GM12878 (cell line): ENCODE measurements around the gene TMC6. TPM values are rescaled to one million over a fixed set of nuclear protein-coding genes. Genes with fewer than 3 reads are reported as not detected.

Experiments
- ATF3 ChIP-seq: IDR thresholded peaks from 2 replicates; pipeline ENCODE4 v1.6.1; 2011; ENCODE audit warnings: low read depth, mild to moderate bottlenecking, low read length, moderate library complexity, borderline replicate concordance; ENCODE audit errors: extremely low read depth
- BCL11A ChIP-seq: IDR thresholded peaks from 2 replicates; pipeline ENCODE4 v1.6.1; 2011; ENCODE audit warnings: low read depth, low read length
- BMI1 ChIP-seq: fragments of 450-650 bp; IDR thresholded peaks from 2 replicates; pipeline ENCODE4 v1.6.1; 2016; ENCODE audit warnings: mild to moderate bottlenecking, moderate library complexity, borderline replicate concordance
- CHD1 ChIP-seq: IDR thresholded peaks from 2 replicates; pipeline ENCODE4 v1.6.1; 2012; ENCODE audit warnings: low read depth, low read length, improper control_type of control experiment
- CREB1 ChIP-seq: IDR thresholded peaks from 2 replicates; pipeline ENCODE4 v1.6.1; 2012; ENCODE audit warnings: low read depth, mild to moderate bottlenecking, inconsistent platforms
- E4F1 ChIP-seq: fragments of 450-650 bp; IDR thresholded peaks from 2 replicates; pipeline ENCODE4 v1.6.1; 2018; ENCODE audit warnings: borderline replicate concordance, mild to moderate bottlenecking; ENCODE audit not compliant: partially characterized antibody
- HCFC1 ChIP-seq: fragments of 150-350 bp; IDR thresholded peaks from 2 replicates; pipeline ENCODE4 v1.6.1; 2014; ENCODE audit warnings: low read length
- HDAC6 ChIP-seq: fragments of 200-600 bp; sonication (generic); IDR thresholded peaks from one replicate; pipeline ENCODE4 v1.8.0; 2017; ENCODE audit warnings: antibody characterized with exemption; ENCODE audit not compliant: unreplicated experiment
- HDGF ChIP-seq: fragments of 450-650 bp; IDR thresholded peaks from 2 replicates; pipeline ENCODE4 v1.6.1; 2016; ENCODE audit warnings: antibody characterized with exemption
- IKZF1 ChIP-seq: fragments of 450-650 bp; conservative IDR thresholded peaks from 2 replicates; pipeline ENCODE4 v1.6.1; 2017; ENCODE audit warnings: antibody characterized with exemption, mild to moderate bottlenecking
- MTA2 ChIP-seq: fragments of 450-650 bp; IDR thresholded peaks from 2 replicates; pipeline ENCODE4 v1.6.1; 2016; ENCODE audit warnings: low read depth, mild to moderate bottlenecking, moderate library complexity
- NBN ChIP-seq: fragments of 450-650 bp; IDR thresholded peaks from 2 replicates; pipeline ENCODE4 v1.6.1; 2016
- NR2F1 ChIP-seq: fragments of 450-650 bp; conservative IDR thresholded peaks from 2 replicates; pipeline ENCODE4 v1.6.1; 2017; ENCODE audit warnings: mild to moderate bottlenecking
- NRF1 ChIP-seq: conservative IDR thresholded peaks from 2 replicates; pipeline ENCODE4 v1.6.1; 2011; ENCODE audit warnings: mild to moderate bottlenecking, low read depth, low read length, improper control_type of control experiment
- SMAD1 ChIP-seq: fragments of 450-650 bp; IDR thresholded peaks from 2 replicates; pipeline ENCODE4 v1.6.1; 2018; ENCODE audit warnings: mild to moderate bottlenecking, low read depth; ENCODE audit not compliant: partially characterized antibody
- SUZ12 ChIP-seq: fragments of 200-600 bp; sonication (generic); IDR thresholded peaks from one replicate; pipeline ENCODE4 v1.6.1; 2018; ENCODE audit warnings: antibody characterized with exemption, mild to moderate bottlenecking; ENCODE audit not compliant: unreplicated experiment
- TBL1XR1 ChIP-seq: IDR thresholded peaks from 2 replicates; pipeline ENCODE4 v1.6.1; 2012; ENCODE audit warnings: low read depth, low read length, improper control_type of control experiment
- WRNIP1 ChIP-seq: IDR thresholded peaks from 2 replicates; pipeline ENCODE4 v1.6.1; 2011; ENCODE audit warnings: low read depth, low read length, improper control_type of control experiment, borderline replicate concordance
- ZBTB40 ChIP-seq: fragments of 450-650 bp; IDR thresholded peaks from 2 replicates; pipeline ENCODE4 v1.6.1; 2016; ENCODE audit warnings: mild to moderate bottlenecking, moderate library complexity, borderline replicate concordance
- ZNF24 ChIP-seq: fragments of 450-650 bp; IDR thresholded peaks from 2 replicates; pipeline ENCODE4 v1.6.1; 2017; ENCODE audit warnings: antibody characterized with exemption, mild to moderate bottlenecking
- ZNF384 ChIP-seq: IDR thresholded peaks from 2 replicates; pipeline ENCODE4 v1.6.1; 2012; ENCODE audit warnings: low read depth, mild to moderate bottlenecking, low read length, improper control_type of control experiment, borderline replicate concordance
- polyA plus RNA-seq, 11 experiments: library from polyadenylated mRNA; depleted of rRNA in 4 of 11; unstranded in 6 of 11; stranded (reverse) in 5 of 11; fragments of >200 nt; fragmentation: Nextera tagmentation in 4 of 11; fragmentation: Illumina TruSeq in 1 of 11; extraction: Ambion mirVana in 4 of 11; extraction: Trizol in 1 of 11; gene quantifications; 1 replicate in 1 of 11; 2 replicates in 10 of 11; pipeline versions ENCODE4 v1.2.1 to v1.2.3, GENCODE V29; 2011 to 2016; ENCODE audit warnings: inconsistent platforms in 2 of 11, missing spikeins in 2 of 11, low read depth in 1 of 11
- total RNA-seq, 4 experiments: library from RNA; depleted of rRNA in 3 of 4; stranded (reverse); fragments of >200 nt in 3 of 4; fragmentation: Illumina TruSeq in 1 of 4; extraction: Trizol in 1 of 4; gene quantifications; 2 replicates each; pipeline versions ENCODE4 v1.2.1 to v1.2.3, GENCODE V29; 2013 to 2021

Gene TMC6
- total and polyA plus RNA-seq, 10 of the 15 experiments (the other 5 are each of a cell fraction or from before 2014, with no cell fraction given) = 1.9 to 232 (median 60.6) TPM

GRCh38 chr17:78112518-78113471 lies 15.8 kb downstream of the TMC6 start (continued):
- TF ChIP-seq ATF3 = no peak
- TF ChIP-seq NR2F1 = 0 out of 2 replicates have a peak, but pooled peaks have one; percentile 46
- no peak for TF ChIP-seq CREB1
- TF ChIP-seq BMI1 = no peak
- no peak for TF ChIP-seq SMAD1
- no peak for TF ChIP-seq WRNIP1
- no peak for TF ChIP-seq NRF1
- no peak for TF ChIP-seq ZBTB40
- no peak for TF ChIP-seq ZNF24
- peak; percentile 90 for TF ChIP-seq HDGF
- 0 out of 2 replicates have a peak, but pooled peaks have one; percentile 26 for TF ChIP-seq IKZF1
- no peak for TF ChIP-seq CHD1
- TF ChIP-seq ZNF384 = no peak
- TF ChIP-seq NBN = no peak
- no peak for TF ChIP-seq SUZ12
- TF ChIP-seq HDAC6 = no peak
- TF ChIP-seq E4F1 = no peak
- no peak for TF ChIP-seq HCFC1
- TF ChIP-seq BCL11A = no peak
- peak; percentile 18; the same call in 1 of the 2 replicates for TF ChIP-seq TBL1XR1
- no peak for TF ChIP-seq MTA2
